ENCODE measurements around the gene PRKCA.
"Not testable (repeated sequence)": the region's sequence is repeated elsewhere in the genome, so short reads cannot be mapped to it uniquely, and the experiment has no call there.

The PRKCA gene

DNA sequence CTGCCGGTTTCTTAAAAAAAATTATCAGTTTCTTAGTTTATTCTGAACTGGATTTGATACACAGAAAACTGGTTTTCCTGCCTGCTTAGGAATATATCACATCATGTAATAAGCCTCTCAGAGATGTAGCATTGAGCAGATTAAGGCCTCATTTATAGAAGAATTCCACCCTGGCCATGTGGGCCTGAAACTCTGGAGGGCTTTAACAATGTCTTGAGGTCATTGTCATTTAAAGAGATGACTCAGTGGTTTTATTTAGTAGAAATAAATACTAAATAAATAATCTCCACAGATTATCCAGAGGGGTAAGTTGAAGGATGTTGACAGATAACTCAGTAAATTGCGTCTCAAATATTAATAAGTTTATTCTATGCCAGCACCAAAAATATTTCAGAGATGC is 56.9 kb downstream of the PRKCA start:
- Histone ChIP-seq H3K4me3 (no peak overlapping the region), H3K4me1 (peaks cover 20% of the 10 kb centered on the region), H3K27me3 (ENCODE audit: low read depth) (no peaks in the 10 kb centered on the region), H3K9me3 (no peaks in the 10 kb centered on the region), H3K36me3 (replicated peaks) (no peaks in the 10 kb centered on the region)
- in situ Hi-C loops (cut with MboI; ENCODE audit: low sequenced_read_pairs) = no loop called here
- DNase-seq (ENCODE audit: low spot score in 2 of 2) = peak; percentile 16 to 56

DNA sequence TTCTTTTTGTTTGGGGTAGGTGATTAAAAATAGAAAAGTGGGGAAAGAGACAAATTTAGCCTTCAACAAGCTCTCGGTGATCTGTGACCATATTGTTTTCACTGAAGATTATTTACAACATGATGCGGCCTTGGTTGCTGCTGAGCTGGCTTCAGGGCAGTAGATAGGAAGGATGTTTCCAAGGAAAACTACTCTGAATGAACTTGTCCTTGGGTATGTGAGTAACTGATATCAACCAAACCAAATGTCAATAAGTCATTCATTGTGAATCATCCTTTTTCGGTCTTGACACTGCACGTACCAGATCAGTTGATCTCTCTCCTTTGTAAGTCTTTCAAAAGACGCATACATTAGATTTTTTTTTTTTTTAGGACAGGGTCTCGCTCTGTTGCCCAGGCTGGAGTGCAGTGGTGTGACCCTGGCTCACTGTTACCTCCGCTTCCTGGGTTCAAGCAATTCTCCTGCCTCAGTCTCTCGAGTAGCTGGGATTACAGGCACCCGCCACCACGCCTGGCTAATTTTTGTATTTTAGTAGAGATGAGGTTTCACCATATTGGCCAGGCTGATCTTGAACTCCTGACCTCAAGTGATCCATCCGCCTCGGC is 58.6 kb downstream of the PRKCA start:
- H3K4me3 ChIP-seq; H3K36me3 ChIP-seq (replicated peaks); H3K9me3 ChIP-seq; DNase-seq (ENCODE audit: low spot score in 2 of 2); H3K27me3 ChIP-seq (ENCODE audit: low read depth); in situ Hi-C loops (cut with MboI; ENCODE audit: low sequenced_read_pairs): not testable (repeated sequence)
- H3K4me1 ChIP-seq = peaks cover 25% of the 10 kb centered on the region

- H3K4me1 ChIP-seq = peaks cover 27% of the 10 kb centered on the region
- no peaks in the 10 kb centered on the region for H3K36me3 ChIP-seq (replicated peaks)
- no peaks in the 10 kb centered on the region for H3K9me3 ChIP-seq
- H3K4me3 ChIP-seq = no peak overlapping the region
- in situ Hi-C loops (cut with MboI; ENCODE audit: low sequenced_read_pairs) = no loop called here
- H3K27me3 ChIP-seq (ENCODE audit: low read depth) = no peaks in the 10 kb centered on the region
- DNase-seq (ENCODE audit: low spot score in 2 of 2) = no peak
Measured at GRCh38 chr17:66364508-66364907, 62.1 kb downstream of the PRKCA start.

DNA sequence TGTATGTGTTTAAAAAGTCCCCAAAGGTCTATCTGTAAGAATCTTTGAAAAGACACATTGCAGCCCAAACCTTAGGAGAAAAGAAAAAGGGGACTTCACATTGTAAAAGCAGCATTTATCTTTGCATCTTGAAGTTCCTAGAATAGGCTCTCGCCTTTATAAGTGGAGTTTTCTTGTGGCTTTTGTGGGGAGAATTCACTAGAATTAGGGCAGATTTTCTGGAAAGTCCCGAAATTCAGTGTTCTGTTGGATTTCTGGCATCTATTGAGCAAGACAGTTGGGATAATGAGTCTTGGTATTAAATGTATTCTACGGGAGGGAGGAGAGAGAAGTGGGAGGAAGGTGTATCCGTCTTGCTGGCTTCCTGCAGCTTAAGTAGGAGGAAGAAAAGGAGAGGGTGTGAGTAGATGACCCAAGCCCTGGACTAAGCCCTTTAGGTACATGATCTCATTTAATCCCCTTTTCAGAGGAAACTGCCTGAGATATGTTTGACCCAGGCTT is 62.6 kb downstream of the PRKCA start:
- Histone ChIP-seq H3K27me3 (ENCODE audit: low read depth) (no peaks in the 10 kb centered on the region), H3K4me3 (no peak overlapping the region), H3K36me3 (replicated peaks) (no peaks in the 10 kb centered on the region), H3K9me3 (no peaks in the 10 kb centered on the region), H3K4me1 (peaks cover 24% of the 10 kb centered on the region)
- DNase-seq (ENCODE audit: low spot score in 2 of 2) = peak; percentile 14 to 68
- in situ Hi-C loops (cut with MboI; ENCODE audit: low sequenced_read_pairs) = no loop called here

DNA sequence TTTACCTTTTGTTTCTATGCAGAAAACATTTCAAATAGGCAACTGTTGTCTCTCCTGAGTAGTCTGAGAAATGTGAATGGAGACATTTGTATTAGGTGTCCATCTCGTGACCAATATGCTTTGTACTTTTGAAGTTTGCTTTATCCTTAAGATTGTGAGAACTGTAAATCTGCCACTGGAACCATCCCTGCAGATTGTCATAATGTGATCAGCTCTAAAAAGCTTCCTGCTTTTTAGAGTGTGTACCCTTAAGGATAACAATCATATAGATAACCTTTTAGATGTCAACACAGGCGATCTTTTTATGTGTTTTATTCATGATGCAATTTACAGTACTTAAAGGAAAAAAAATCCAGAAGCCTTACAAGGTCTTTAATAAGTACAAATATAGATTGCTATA is 63.5 kb downstream of the PRKCA start:
- no peaks in the 10 kb centered on the region for H3K27me3 ChIP-seq (ENCODE audit: low read depth)
- H3K4me1 ChIP-seq = peaks cover 24% of the 10 kb centered on the region
- no peak overlapping the region for H3K4me3 ChIP-seq
- H3K9me3 ChIP-seq = no peaks in the 10 kb centered on the region
- in situ Hi-C loops (cut with MboI; ENCODE audit: low sequenced_read_pairs) = no loop called here
- H3K36me3 ChIP-seq (replicated peaks) = no peaks in the 10 kb centered on the region
- DNase-seq (ENCODE audit: low spot score in 2 of 2) = peak in 1 of 2 experiments; percentile 42

DNA sequence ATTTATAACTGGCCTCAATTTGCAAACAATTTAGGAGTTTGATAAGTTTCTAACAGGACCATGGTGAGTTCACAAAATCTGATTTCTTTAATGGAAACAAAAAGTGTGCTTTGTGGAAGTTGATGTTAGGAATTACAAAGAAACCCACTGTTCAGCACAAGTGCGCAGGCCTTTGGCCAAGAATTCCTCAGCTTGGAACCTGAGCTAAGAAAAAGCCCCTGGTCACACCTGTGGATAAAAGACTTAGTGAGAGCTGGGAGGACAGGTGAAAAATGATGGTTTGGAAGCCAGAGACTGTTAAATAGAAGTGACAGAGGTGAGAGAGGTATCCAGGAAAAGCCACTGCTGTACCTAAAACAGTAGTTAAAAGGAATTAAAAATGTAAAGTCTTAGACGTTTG is 64.7 kb downstream of the PRKCA start:
- no peak for DNase-seq (ENCODE audit: low spot score in 2 of 2)
- in situ Hi-C loops (cut with MboI; ENCODE audit: low sequenced_read_pairs) = no loop called here
- H3K4me3 ChIP-seq = no peak overlapping the region
- H3K9me3 ChIP-seq = no peaks in the 10 kb centered on the region
- H3K27me3 ChIP-seq (ENCODE audit: low read depth) = no peaks in the 10 kb centered on the region
- peaks cover 24% of the 10 kb centered on the region for H3K4me1 ChIP-seq
- H3K36me3 ChIP-seq (replicated peaks) = no peaks in the 10 kb centered on the region

DNA sequence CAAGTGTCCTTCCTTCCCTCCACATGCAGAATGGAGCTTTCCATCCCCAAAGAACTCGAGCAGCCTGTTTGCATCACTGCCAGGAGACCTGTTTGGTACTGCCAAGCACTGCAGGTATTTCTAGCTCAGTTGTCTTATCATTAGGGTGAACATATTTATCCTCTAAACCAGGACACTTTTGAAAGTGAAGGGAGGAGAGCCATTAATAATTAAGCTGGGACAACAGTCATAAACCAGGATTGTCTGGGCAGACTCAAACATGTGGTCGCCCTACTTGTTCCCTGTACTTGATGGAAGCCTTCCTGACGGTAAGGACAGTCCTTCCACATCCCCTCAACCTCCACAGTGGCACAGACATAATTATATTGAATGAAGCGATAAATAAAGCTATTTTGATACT is 67.4 kb downstream of the PRKCA start:
- Histone ChIP-seq H3K4me3 (no peak overlapping the region), H3K27me3 (ENCODE audit: low read depth) (no peaks in the 10 kb centered on the region), H3K36me3 (replicated peaks) (no peaks in the 10 kb centered on the region), H3K4me1 (peaks cover 21% of the 10 kb centered on the region), H3K9me3 (no peaks in the 10 kb centered on the region)
- no peak for DNase-seq (ENCODE audit: low spot score in 2 of 2)
- in situ Hi-C loops (cut with MboI; ENCODE audit: low sequenced_read_pairs) = no loop called here

- peaks cover 4% of the 10 kb centered on the region for H3K4me1 ChIP-seq
- in situ Hi-C loops (cut with MboI; ENCODE audit: low sequenced_read_pairs) = no loop called here
- no peak for DNase-seq (ENCODE audit: low spot score in 2 of 2)
- H3K27me3 ChIP-seq (ENCODE audit: low read depth) = no peaks in the 10 kb centered on the region
- H3K9me3 ChIP-seq = no peaks in the 10 kb centered on the region
- no peak overlapping the region for H3K4me3 ChIP-seq
- H3K36me3 ChIP-seq (replicated peaks) = no peaks in the 10 kb centered on the region
Measured at GRCh38 chr17:66371561-66371960, 69.1 kb downstream of the PRKCA start.

DNA sequence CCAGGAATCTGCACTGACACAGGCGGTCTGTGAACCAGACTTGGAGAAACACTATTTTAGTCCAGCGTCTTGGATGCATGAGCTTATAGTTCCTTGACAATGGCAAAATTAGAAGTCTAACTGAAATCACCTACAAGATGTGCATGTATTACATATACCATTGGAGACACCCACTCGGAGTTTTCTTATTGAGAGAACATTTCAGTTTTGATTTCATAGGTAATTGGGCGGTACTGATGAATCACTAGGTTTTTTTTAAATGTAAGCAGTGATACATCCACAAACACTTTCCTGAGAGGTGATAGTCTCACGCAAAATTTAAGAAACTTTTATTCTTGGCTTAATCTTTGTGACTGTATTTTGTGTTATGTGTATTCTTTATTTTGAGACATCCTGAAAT is 69.8 kb downstream of the PRKCA start:
- Histone ChIP-seq H3K4me3 (no peak overlapping the region), H3K9me3 (no peaks in the 10 kb centered on the region), H3K27me3 (ENCODE audit: low read depth) (no peaks in the 10 kb centered on the region), H3K4me1 (no peaks in the 10 kb centered on the region), H3K36me3 (replicated peaks) (no peaks in the 10 kb centered on the region)
- DNase-seq (ENCODE audit: low spot score in 2 of 2) = no peak
- in situ Hi-C loops (cut with MboI; ENCODE audit: low sequenced_read_pairs) = no loop called here

GRCh38 chr17:66373079-66373478 is 70.7 kb downstream of the PRKCA start:
- peak in 1 of 2 experiments; percentile 20 for DNase-seq (ENCODE audit: low spot score in 2 of 2)
- Histone ChIP-seq H3K9me3 (no peaks in the 10 kb centered on the region), H3K4me1 (no peaks in the 10 kb centered on the region), H3K27me3 (ENCODE audit: low read depth) (no peaks in the 10 kb centered on the region), H3K4me3 (no peak overlapping the region), H3K36me3 (replicated peaks) (no peaks in the 10 kb centered on the region)
- in situ Hi-C loops (cut with MboI; ENCODE audit: low sequenced_read_pairs) = no loop called here

GRCh38 chr17:66373944-66374817 is 71.8 kb downstream of the PRKCA start:
- DNase-seq (ENCODE audit: low spot score in 2 of 2) = no peak
- no peak overlapping the region for H3K4me3 ChIP-seq
- in situ Hi-C loops (cut with MboI; ENCODE audit: low sequenced_read_pairs) = no loop called here
- no peaks in the 10 kb centered on the region for H3K36me3 ChIP-seq (replicated peaks)
- H3K9me3 ChIP-seq = no peaks in the 10 kb centered on the region
- no peaks in the 10 kb centered on the region for H3K27me3 ChIP-seq (ENCODE audit: low read depth)
- no peaks in the 10 kb centered on the region for H3K4me1 ChIP-seq

DNA sequence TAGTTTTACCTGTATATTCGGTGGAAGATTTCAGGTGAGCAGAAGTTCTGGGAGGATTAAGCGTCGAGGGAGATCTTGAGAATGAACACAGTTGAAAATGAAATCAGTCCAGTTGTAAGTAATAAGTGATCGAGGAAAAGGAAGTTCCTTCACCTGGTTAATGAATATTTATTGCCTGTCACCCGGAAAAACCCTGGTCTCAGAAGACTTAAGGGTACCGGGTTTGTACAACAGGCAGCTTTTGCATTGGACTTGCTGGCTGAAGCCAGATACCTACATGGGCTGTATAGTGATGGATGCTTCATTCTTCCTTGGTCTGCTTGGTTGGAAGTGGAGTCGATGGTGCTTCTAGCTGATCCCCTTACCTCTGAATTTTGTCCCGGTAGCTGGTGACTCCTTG is 72.7 kb downstream of the PRKCA start:
- Histone ChIP-seq H3K4me1 (no peaks in the 10 kb centered on the region), H3K36me3 (replicated peaks) (no peaks in the 10 kb centered on the region)
- in situ Hi-C loops (cut with MboI; ENCODE audit: low sequenced_read_pairs) = no loop called here

GRCh38 chr17:66378296-66378695 is 75.9 kb downstream of the PRKCA start:
- in situ Hi-C loops (cut with MboI; ENCODE audit: low sequenced_read_pairs) = no loop called here
- H3K27me3 ChIP-seq (ENCODE audit: low read depth) = no peaks in the 10 kb centered on the region; the same call in 1 of the 2 replicates
- no peak overlapping the region for H3K4me3 ChIP-seq
- H3K4me1 ChIP-seq = no peaks in the 10 kb centered on the region
- H3K36me3 ChIP-seq (replicated peaks) = no peaks in the 10 kb centered on the region
- DNase-seq (ENCODE audit: low spot score in 2 of 2) = no peak
- H3K9me3 ChIP-seq = no peaks in the 10 kb centered on the region

More for the DNA sequence above, 72.7 kb downstream of the PRKCA start:
- Histone ChIP-seq H3K9me3 (no peaks in the 10 kb centered on the region), H3K27me3 (ENCODE audit: low read depth) (no peaks in the 10 kb centered on the region; the same call in 1 of the 2 replicates), H3K4me3 (no peak overlapping the region)
- DNase-seq (ENCODE audit: low spot score in 2 of 2) = no peak

DNA sequence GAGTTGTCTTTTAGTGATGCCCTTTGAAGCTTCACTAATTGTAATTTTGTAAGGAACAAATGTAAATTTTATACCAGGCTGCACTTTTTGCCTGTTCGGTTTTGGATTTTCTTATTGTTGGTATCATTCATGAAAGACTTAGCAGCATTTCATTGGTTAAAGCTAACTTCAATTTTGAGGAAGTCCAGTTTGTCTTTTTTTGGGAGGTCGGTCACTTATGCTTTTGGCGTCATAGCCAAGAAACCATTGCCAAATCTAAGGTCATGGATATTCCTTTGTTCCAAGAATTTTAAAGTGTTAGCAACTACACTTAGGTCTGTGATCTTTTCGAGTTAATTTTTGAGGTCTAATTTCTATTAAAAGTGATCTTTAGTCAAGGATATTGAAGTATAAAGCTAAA is 77.1 kb downstream of the PRKCA start:
- H3K36me3 ChIP-seq (replicated peaks) = no peaks in the 10 kb centered on the region
- DNase-seq (ENCODE audit: low spot score in 2 of 2) = no peak
- no peaks in the 10 kb centered on the region for H3K9me3 ChIP-seq
- in situ Hi-C loops (cut with MboI; ENCODE audit: low sequenced_read_pairs) = no loop called here
- no peaks in the 10 kb centered on the region; the same call in 1 of the 2 replicates for H3K27me3 ChIP-seq (ENCODE audit: low read depth)
- no peak overlapping the region for H3K4me3 ChIP-seq
- H3K4me1 ChIP-seq = no peaks in the 10 kb centered on the region
